SW480 (cell line): ENCODE results near the gene SLC19A1.

Experiments used
- DNase-seq: peaks from one replicate; pipeline ENCODE4 v3.0.0-alpha.2; 2016; ENCODE audit warnings: low spot score

The SLC19A1 gene

DNA sequence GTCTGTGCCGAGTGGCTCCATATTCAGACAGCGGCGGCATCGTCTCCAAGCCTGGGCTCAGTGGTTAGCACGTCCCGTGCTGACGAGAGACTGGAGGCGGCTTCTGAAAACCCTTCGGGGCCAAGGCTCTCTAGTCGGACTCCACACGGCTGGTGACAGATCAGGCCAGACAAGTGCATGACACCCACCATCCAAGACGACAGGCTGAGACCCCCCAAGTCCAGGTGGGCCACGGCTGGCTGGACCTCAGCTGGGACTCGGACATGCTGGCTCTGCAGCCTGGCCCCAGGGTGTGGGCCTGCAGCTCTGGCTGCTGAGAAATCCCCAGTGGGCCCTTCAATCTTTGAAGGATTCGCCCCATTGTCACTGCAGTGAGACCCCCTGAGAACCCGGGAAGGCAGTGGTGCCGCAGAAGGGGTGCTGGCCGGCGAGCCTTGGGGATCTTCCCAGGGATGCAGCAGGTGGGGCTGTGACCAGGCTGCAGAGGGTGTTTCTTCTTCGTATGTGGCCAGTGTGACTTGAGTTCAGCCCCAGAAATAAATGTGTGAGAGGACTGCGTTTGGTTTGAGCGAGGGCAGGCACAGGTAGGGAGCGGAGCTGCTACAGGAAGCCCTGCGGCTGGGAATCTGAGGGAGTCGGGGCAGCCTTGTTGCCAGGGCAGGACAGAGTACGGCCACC lies 15.9 kb upstream of the SLC19A1 start:
- no peak for DNase-seq

DNA sequence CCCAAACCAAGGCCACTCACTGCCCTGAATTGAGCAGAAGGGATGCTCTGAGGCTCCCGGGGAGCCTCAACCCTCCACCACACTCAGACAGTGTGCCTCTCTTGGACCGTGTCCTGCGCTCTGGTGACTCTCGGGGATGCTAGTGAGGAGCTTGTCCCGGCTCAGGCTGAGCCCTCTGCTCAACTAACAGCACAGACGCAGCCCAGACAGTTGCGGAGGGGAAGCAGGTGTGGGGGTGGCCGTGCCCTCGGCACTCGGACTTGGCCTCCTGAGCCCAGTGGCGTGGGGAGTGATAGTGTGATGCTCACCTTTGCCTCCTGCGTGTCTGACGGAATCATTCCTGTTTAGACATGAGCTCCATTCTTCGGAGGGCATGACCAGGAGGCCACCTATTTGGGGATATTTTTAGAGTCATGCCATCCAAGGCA lies 15.4 kb upstream of the SLC19A1 start:
- no peak for DNase-seq

GRCh38 chr21:45556645-45557615 lies 14.7 kb upstream of the SLC19A1 start:
- DNase-seq = no peak

DNA sequence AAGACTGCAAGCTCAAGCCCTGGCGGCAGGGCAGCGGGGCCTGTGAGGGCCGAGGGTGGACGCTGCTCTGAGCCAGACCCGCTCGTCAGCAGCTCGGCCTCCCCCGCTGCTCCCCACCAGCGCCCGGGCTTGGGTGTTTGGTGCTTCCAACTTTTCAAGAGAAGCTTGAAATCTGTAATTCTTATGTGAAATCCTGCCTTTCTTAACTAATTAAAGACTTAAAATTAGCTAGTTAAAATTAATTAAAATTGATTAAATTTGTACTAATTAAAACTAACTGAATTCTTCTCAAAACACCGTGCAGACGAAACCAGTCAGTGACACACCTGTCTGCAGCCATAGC lies 14.0 kb upstream of the SLC19A1 start:
- DNase-seq = no peak

DNA sequence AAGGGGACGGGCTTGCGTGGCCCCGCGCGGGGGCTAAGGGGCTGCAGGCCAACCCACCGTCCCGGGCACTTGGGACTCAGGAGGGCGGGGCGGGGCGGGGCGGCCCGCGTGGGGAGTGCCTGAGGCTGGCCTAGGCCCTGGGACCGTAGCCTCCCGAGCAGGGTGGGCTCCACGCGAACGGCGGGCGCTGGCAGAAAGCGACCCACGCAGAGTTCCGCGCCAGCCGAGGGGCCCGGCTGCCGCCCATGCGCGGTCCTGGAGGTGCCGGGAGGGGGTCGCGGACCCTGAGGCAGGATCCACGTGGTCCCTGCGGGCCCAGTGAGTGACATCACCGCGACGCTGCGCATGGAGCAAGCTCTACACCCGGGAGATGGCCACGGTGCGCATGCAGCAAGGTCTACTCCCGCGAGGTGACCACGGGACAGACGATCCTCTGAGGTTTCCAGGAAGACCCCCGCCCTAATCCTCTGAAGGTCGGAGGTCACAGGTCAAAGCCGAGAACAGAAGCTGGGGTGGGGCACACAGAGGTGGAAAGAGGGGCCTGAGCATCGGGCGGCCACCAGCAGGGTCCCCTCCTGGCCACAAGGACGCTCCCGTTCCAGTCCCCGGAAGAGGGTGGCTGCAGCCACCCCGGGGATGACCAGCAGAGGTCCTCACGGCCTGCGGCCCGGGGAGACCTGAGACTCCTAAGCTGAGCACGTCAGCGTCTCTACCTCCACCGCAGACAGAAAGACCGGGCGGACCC lies 13.5 kb upstream of the SLC19A1 start:
- peak; percentile 93 for DNase-seq

DNA sequence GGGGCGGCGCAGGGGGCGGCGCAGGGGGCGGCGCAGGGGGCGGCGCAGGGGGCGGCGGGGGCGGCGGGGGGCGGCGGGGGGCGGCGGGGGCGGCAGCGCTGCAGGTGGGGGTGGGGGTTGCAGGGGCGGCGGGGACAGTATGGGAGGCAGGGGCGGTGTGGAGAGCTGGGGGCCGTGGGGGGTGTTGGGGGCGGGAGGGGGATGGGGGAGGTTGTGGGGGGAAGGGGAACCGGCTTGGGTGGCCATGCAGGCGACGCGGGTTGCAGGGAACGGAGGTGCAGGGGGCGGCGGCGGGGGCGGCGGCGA lies 13.0 kb upstream of the SLC19A1 start:
- no peak for DNase-seq

GRCh38 chr21:45554477-45555175 lies 12.4 kb upstream of the SLC19A1 start:
- DNase-seq = peak; percentile 77

DNA sequence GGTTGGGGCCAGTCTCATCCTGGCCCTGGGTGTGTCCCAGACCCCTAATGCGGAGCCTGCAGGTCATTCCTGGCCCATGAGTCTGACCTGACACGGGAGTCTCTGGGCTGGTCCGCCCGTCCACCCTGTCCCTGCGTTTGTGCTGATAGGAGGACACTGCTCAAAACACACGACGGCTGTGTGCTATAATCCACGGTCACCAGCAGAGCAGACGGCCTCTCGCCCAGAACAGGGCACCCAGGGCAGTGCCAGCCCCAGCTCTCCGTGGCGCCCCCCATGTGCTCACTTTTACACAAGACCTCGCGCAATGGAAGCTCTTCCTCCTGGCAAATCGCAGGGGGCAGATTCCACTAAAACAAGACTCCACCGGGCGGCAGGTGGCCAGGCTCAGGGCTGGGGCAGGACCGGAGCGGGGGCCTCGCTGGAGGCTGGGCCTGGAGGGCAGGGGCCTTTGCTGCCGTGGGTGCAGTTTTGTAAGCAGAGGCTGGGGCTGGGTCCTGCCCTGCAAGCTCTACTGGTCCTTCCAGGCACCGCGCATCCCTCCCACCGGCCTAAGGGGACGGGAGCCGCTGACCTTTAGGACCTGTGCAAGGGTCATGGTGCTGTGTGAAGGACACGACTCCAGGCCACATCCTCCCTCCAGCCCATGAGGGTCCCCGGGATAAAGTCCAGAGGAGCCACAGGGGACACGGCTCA lies 10.6 kb upstream of the SLC19A1 start:
- no peak for DNase-seq

DNA sequence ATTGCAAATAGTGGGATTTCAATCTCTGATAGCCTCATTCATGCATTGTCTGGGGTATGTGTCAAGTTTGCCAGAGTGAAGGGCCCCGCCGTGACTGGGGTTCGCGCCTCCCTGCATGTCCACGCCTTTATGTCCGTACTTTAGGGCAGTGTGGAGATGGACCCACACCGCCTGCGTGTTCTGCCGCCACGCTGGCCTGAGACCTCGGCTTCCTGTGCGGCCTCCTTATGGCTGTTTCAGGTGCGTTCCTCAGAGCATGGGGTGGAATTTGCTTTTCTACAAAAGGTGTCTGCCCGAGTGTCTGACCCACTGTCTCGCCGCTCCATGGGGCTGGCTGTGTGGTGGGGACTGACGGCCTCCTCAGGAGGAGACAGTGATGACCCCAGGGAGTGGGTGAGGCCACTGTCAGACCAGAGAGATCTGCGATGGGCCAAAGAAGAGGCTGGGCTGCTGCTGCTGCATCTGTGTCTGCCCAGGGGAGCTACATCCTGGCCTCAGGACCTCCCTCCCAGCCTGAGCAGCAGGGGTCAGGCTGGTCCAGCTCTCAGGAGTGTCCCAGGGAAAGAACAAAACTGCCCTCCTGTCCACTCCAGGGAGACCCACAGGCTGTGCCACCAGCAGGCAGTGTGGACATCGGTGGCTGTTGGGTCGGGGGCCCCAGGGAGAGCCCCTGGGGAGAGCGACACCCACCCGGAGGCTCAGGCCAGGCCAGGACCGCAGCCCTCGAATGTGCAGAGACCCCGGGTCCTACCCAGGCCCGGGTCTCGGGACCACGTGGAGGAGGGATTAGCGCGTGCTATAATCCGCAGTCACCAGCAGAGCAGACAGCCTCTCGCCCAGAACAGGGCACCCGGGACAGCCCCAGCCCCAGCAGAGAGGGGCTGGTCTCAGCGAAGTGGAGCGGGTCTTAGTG lies 9.8 kb upstream of the SLC19A1 start:
- no peak for DNase-seq

DNA sequence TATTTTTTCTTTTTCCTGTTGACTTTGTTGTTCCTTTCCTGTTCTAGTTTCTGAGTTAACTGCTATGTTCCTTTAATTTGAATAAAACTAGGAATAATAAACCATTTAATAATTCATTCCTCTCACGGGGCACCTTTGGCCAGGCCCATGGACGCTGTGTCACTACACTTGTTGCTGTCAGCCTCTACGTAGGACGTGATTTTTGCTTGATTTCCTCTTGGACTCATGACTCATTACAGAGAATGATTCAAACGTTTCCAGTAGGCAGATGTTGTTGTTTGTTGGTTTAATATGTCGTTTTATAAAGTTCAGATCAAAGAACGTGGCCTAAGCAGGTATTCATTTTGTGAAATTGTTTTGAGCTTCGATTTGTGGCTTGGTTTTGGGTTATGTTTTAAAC lies 9.1 kb upstream of the SLC19A1 start:
- DNase-seq = peak; percentile 75

DNA sequence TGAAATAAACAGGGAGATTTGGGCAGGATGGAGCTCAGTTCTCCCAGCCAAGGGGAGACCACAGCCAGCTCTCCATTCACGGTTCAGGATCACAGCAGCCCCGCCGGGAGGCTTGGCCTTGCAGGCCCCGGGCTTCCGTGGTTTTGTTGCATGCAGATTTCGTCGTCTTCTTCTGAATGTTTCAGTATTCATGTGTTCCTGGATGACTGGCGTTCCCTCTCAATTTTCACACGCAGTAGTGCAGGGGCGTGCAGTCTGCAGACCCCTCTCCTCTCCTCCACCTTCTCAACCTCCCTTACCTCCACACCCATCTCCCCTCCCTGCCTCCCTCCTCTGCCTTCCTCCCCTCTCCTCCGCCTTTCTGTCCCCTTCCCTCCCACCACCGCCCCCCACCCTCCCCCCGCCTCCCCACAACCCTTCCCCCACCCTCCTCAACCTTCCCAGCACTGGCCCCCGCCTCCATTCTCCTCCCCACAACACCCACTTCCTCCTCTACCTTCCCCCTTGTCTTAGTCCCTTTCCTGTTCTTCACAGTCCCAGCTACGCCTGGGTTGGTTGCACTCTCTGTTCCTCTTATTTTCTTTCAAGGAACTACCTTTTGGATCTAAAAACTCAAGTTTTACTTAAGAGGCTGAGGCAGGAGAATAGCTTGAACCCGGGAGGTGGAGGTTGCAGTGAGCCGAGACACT lies 8.4 kb upstream of the SLC19A1 start:
- peak; percentile 29 for DNase-seq

DNA sequence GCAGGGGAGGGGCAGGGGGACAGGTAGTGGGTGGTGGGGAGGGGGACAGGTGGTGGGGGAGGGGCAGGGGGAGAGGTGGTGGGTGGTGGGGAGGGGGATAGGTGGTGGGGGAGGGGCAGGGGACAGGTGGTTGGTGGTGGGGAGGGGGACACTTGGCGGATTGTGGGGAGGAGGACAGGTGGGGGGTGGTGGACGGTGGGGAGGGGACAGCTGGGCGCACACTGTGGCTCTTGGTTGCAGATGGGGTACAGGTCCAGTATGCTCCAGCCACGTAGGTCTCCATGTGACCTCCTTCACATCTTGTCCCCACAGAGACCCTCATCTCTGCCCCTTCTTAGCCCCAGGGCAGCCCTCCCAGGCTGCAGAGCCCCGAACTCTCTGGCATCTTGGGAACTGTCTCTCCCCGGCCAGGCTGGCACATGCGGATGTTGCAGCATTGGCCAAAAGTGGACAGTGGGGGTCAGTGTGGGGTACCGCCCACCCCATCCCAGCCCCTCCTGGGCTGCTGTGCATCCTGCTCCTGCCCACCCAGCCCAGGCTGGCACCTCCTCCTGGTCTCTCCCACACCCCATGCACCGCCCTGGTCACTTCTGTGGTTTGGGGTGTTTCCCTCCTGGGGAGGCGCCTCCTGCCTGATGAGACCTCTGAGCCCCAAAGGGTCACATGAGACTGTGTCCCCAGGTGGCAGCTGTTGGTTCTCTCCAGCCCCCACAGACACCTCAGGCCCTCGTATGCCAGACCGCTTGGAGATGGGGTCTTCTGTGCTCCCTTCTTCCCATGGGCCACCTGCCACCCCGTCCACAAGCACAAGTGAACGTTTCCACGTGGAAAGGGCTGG lies 7.6 kb upstream of the SLC19A1 start:
- DNase-seq = no peak

DNA sequence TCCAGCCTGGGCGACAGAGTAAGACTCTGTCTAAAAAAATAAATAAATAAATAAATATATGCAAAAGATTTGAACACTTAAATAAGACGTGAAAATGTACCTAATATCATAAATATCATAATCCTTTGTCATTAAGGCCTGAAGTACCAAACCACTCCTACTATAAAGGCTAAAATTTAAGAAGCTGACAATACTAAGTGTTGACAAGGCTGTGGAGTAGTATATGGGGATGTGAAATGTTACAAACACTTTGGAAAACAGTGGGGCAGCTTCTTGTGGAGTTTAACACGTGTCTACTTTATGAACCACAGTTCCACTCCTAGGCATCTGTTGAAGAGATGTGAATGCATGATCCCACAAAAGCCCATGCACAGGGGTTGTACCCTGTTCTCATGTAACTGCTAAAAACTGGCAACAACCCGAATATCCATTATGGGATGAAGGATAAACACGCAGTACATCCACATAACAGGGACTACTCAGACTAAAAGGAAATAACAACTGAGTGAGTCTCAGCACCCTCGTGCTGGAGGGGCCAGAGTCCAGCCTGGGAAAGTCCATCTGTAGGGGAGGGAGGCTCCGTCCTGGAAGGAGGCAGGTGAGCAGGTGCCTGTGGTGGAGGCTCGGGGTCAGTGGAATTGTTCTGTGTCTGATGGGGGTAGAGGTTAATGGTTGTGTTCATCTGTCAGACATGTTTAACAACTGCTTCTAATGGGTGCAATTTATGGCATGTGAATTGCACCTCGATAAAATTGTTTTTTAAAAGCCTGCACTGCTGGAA lies 6.7 kb upstream of the SLC19A1 start:
- no peak for DNase-seq

- no peak for DNase-seq
Observed at GRCh38 chr21:45547545-45547900, 5.3 kb upstream of the SLC19A1 start.

- DNase-seq = no peak
Observed at GRCh38 chr21:45546636-45547544, 4.7 kb upstream of the SLC19A1 start.

DNA sequence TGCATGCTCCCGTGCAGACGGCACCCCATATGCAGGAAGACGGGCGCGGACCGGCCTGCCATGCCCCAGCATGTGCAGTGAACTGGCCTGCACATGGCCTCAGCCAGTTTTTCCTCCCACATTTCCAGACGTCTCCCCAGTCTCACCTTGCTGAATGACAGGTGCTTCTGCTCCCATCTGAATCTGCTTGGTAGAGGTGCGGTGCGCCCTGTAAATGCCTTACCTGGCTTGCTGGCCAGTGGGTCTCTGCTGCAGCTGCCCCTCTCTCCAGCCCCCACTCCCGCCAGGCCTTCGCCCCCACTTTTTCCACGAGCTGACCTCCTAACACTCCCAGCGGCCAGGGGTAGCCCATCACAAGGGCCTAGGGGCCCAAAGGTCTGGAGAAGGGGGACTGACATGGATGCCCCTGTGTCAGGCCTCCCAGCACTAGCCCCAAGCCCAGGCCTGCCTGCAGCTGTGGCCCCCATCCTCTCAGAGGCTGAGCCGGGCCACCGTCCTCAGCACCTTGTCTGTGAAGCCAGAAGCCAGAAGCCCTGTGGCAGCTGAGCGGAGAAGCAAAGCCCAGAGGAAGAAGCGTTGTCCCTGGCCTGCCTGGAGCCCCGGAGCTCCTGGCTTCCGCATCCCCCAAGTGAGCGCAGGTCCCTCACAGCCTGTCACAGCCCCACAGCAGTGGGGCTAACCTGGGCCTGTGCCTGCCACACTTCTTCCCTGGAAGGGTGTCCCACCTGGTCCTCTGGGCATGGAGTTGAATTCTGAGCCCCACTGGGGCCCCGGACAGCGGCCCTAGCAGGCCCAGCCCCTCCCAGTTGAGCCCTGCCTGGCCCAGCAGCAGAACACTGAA lies 3.7 kb upstream of the SLC19A1 start:
- DNase-seq = no peak
